ENCODE measurements around the gene CNGB1.

Gene CNGB1

DNA sequence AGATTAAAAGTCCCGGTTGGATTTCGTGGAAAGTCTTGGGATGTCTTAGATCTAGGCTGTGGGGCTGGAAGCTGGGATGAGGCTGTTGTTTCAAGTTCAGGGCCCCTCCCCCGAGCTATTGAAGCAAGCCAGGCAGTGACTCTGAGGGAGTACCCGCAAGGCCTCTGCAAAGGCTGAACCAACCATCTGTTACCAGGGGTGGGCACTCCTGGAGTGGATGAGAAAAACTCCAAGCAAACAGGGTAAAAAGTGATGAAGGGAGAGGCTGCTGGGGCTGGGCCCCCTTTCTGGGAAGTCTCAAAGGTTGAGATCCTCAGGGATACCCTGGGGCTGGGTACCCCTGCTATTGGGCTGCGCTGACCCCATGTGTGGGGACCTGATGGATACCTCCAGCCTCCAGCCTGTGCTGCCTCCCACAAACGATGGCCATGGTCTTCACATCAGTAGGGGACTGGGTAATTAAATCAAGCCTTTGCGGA is 86.2 kb downstream of the CNGB1 start:
- TF ChIP-seq, protein P1, sequence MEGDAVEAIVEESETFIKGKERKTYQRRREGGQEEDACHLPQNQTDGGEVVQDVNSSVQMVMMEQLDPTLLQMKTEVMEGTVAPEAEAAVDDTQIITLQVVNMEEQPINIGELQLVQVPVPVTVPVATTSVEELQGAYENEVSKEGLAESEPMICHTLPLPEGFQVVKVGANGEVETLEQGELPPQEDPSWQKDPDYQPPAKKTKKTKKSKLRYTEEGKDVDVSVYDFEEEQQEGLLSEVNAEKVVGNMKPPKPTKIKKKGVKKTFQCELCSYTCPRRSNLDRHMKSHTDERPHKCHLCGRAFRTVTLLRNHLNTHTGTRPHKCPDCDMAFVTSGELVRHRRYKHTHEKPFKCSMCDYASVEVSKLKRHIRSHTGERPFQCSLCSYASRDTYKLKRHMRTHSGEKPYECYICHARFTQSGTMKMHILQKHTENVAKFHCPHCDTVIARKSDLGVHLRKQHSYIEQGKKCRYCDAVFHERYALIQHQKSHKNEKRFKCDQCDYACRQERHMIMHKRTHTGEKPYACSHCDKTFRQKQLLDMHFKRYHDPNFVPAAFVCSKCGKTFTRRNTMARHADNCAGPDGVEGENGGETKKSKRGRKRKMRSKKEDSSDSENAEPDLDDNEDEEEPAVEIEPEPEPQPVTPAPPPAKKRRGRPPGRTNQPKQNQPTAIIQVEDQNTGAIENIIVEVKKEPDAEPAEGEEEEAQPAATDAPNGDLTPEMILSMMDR (IDR thresholded peaks at IDR 0.05; ENCODE audit: low read depth, low read length), result no peak
- no peak overlapping the region for H3K4me3 ChIP-seq (ENCODE audit: low read depth, low read length)

DNA sequence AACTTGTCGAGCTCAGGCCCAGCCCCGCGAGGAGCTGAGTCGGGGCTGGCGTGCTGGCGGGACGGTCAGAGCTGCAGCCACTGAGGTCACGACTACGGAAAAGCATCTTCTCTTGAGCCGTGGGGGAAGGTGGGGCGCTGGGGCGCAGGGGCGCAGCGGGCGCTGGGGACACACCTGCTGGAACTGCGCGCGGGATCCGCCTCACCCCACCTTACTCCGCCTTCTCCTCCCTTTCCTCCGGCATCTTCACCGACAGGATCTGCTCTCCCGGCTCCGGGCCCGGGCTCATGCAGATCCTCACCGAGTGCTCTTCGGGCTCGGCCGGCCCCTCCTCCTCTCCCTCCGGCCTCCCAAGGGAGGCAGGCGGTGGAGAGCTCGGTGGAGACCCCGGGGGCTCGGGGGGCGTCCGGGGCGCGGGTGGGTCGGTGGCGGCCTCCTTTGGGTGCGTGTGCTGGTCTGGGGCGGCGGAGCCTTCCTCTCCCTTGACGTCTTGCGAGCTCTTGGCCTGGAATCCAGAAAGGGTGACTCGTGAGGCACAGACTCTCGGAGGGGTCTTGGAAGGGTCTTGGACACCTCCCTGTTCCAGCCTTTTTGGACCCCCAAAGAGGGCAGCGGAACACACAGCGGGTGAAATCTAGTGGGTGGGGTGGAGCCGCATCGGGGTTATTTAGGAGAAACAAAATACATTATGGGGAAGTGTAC is 86.8 kb downstream of the CNGB1 start:
- TF ChIP-seq, protein P1 (IDR thresholded peaks at IDR 0.05; ENCODE audit: low read depth, low read length), result no peak

GRCh38 chr16:57883480-57883879 is 87.4 kb downstream of the CNGB1 start:
- TF ChIP-seq, protein P1 (IDR thresholded peaks at IDR 0.05; ENCODE audit: low read depth, low read length), result no peak
- H3K4me3 ChIP-seq (ENCODE audit: low read depth, low read length), result no peak overlapping the region

More for the DNA sequence above, 86.8 kb downstream of the CNGB1 start:
- no peak overlapping the region for H3K4me3 ChIP-seq (ENCODE audit: low read depth, low read length)

DNA sequence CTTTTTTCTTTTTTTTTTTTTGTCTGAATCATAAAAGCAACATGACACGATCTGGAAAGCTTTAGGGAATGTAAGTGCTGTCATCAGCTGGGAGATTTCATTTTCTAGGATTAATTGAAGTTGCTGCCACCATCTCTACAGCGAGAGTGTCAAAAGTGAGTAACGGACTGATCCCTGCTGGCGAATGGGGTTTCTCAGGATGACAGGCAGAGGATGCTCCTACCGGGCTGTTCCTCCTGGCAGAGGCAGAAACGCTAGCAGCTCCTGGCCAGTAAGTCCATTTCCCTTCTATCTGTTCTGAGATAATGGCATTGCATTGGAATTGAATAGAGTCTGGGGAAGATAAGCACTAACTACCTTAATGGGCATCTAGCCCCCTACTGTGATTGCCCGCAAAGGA is 88.1 kb downstream of the CNGB1 start:
- TF ChIP-seq, protein P1 (IDR thresholded peaks at IDR 0.05; ENCODE audit: low read depth, low read length), result no peak
- no peak overlapping the region for H3K4me3 ChIP-seq (ENCODE audit: low read depth, low read length)

DNA sequence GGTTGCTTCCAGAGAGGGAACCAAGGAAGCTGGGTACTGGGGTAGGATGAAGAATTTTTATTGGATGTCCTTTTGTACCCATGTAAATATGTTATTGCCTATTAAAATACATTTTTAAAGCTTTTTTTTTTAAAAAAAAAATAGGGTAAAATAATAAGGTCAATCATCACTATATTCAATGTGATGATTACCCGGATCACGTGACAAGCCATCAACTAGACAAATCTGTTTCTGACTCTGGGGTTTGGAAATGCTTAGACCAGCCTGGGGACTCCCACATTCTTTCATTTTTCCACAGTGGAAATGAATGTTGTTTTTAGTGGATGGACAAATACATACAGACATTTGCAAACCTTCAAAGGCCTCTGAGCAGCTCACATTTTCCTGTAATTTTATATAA is 88.7 kb downstream of the CNGB1 start:
- no peak overlapping the region for H3K4me3 ChIP-seq (ENCODE audit: low read depth, low read length)
- TF ChIP-seq, protein P1 (IDR thresholded peaks at IDR 0.05; ENCODE audit: low read depth, low read length), result no peak

- H3K4me3 ChIP-seq (ENCODE audit: low read depth, low read length), result no peak overlapping the region
- TF ChIP-seq, protein P1 (IDR thresholded peaks at IDR 0.05; ENCODE audit: low read depth, low read length), result no peak
These were observed 92.3 kb downstream of the CNGB1 start for GRCh38 chr16:57878586-57878985.

- no peak overlapping the region for H3K4me3 ChIP-seq (ENCODE audit: low read depth, low read length)
- TF ChIP-seq, protein P1 (IDR thresholded peaks at IDR 0.05; ENCODE audit: low read depth, low read length), result no peak
These were observed 94.7 kb downstream of the CNGB1 start for GRCh38 chr16:57876210-57876609.

All from WI38 (cell line).